K562 (cell line): ENCODE data around the gene NCOA3. TPM values are rescaled to one million over a fixed set of nuclear protein-coding genes. Genes with fewer than 3 reads are reported as not detected.

Source experiments
- E2F3 ChIP-seq: fragments of 250-450 bp; sonication (Bioruptor Pico); IDR thresholded peaks from 2 replicates; pipeline ENCODE4 v1.4.0; 2020; ENCODE audit warnings: mild to moderate bottlenecking
- FIP1L1 ChIP-seq: fragments of 200-400 bp; formaldehyde crosslinking; IDR thresholded peaks from 2 replicates; pipeline ENCODE4 v1.6.1; 2018; ENCODE audit warnings: mild to moderate bottlenecking, low read depth, low read length; ENCODE audit not compliant: poor library complexity, severe bottlenecking
- FOXM1 ChIP-seq, 2 experiments: fragments of 450-650 bp in 1 of 2; sonication (generic) in 1 of 2; formaldehyde crosslinking in 1 of 2; IDR thresholded peaks; 2 replicates each; pipeline versions ENCODE4 v1.6.1 to v1.9.0; 2017 to 2022; ENCODE audit warnings: low read depth in 2 of 2, mild to moderate bottlenecking in 2 of 2, missing genetic modification reagents in 1 of 2, moderate library complexity in 1 of 2
- MBD2 ChIP-seq: sonication (generic); IDR thresholded peaks from 2 replicates; pipeline ENCODE4 v1.6.1; 2016; ENCODE audit warnings: low read depth, borderline replicate concordance
- POLR2B ChIP-seq: fragments of 450-650 bp; IDR thresholded peaks from 2 replicates; pipeline ENCODE4 v1.6.1; 2018; ENCODE audit warnings: low read depth; ENCODE audit not compliant: partially characterized antibody
- SMARCB1 ChIP-seq: IDR thresholded peaks from 2 replicates; pipeline ENCODE4 v1.6.1; 2011; ENCODE audit warnings: improper control_type of control experiment, low read depth; ENCODE audit not compliant: insufficient read length
- SMARCC2 ChIP-seq: fragments of 450-650 bp; IDR thresholded peaks from 2 replicates; pipeline ENCODE4 v1.6.1; 2017; ENCODE audit warnings: antibody characterized with exemption, moderate library complexity, mild to moderate bottlenecking, low read depth
- TBP ChIP-seq: optimal IDR thresholded peaks from 2 replicates; pipeline ENCODE3; 2011; ENCODE audit warnings: low read depth, low read length, improper control_type of control experiment
- ZNF217 ChIP-seq: sonication (generic); formaldehyde crosslinking; IDR thresholded peaks from 2 replicates; pipeline ENCODE4 v1.8.0; 2022; ENCODE audit warnings: mild to moderate bottlenecking, missing genetic modification reagents
- ZNF224 ChIP-seq: sonication (generic); formaldehyde crosslinking; IDR thresholded peaks from 2 replicates; pipeline ENCODE4 v1.8.0; 2022; ENCODE audit warnings: mild to moderate bottlenecking, missing genetic modification reagents
- ZSCAN32 ChIP-seq: fragments of 450-650 bp; formaldehyde crosslinking; IDR thresholded peaks from 2 replicates; pipeline ENCODE4 v1.4.0; 2020; ENCODE audit warnings: mild to moderate bottlenecking, moderate library complexity
- polyA plus RNA-seq, 8 experiments: library from polyadenylated mRNA; depleted of rRNA in 4 of 8; stranded (reverse) in 5 of 8; unstranded in 3 of 8; fragments of >200 nt; fragmentation: Nextera tagmentation in 2 of 8; fragmentation: Illumina TruSeq in 1 of 8; extraction: Ambion mirVana in 2 of 8; extraction: Trizol in 1 of 8; gene quantifications; 2 replicates each; pipeline versions ENCODE4 v1.2.1 to v1.2.3, GENCODE V29; 2011 to 2014; ENCODE audit warnings: inconsistent platforms in 1 of 8, missing spikeins in 1 of 8
- total RNA-seq, 7 experiments: library from RNA; depleted of rRNA in 6 of 7; stranded (reverse); fragments of >200 nt in 6 of 7; fragmentation: Illumina TruSeq in 2 of 7; extraction: Trizol in 2 of 7; gene quantifications; 2 replicates each; pipeline versions ENCODE4 v1.2.1 to v1.2.3, GENCODE V29; 2011 to 2021; ENCODE audit warnings: low replicate concordance in 1 of 7
- TF ChIP-seq, protein P1 (sequence below), 2 experiments: fragments of 450-650 bp in 1 of 2; sonication (generic) in 1 of 2; formaldehyde crosslinking in 1 of 2; IDR thresholded peaks; 2 replicates each; pipeline versions ENCODE4 v1.7.1 to v1.9.0; 2016 to 2022; ENCODE audit warnings: inconsistent platforms in 1 of 2, mild to moderate bottlenecking in 1 of 2, missing genetic modification reagents in 1 of 2
- TF ChIP-seq, protein P2 (sequence below): fragments of 450-650 bp; formaldehyde crosslinking; IDR thresholded peaks from 2 replicates; pipeline ENCODE4 v1.4.0; 2022; ENCODE audit warnings: missing genetic modification characterization
- TF ChIP-seq, protein P3 (sequence below): conservative IDR thresholded peaks from 2 replicates; pipeline ENCODE4 v1.6.1; 2011; ENCODE audit warnings: low read depth, mild to moderate bottlenecking, low read length; ENCODE audit not compliant: control insufficient read depth
- TF ChIP-seq, protein P4 (sequence below): fragments of 450-650 bp; conservative IDR thresholded peaks from 2 replicates; pipeline ENCODE4 v1.6.1; 2016; ENCODE audit warnings: missing genetic modification characterization, low read depth, mild to moderate bottlenecking, missing compliant biosample characterization, moderate library complexity

Gene NCOA3
- total and polyA plus RNA-seq, 9 of the 15 experiments (the other 6 are each of a cell fraction or from before 2014, with no cell fraction given) = 3.2 to 24.3 (median 14.4) TPM

DNA sequence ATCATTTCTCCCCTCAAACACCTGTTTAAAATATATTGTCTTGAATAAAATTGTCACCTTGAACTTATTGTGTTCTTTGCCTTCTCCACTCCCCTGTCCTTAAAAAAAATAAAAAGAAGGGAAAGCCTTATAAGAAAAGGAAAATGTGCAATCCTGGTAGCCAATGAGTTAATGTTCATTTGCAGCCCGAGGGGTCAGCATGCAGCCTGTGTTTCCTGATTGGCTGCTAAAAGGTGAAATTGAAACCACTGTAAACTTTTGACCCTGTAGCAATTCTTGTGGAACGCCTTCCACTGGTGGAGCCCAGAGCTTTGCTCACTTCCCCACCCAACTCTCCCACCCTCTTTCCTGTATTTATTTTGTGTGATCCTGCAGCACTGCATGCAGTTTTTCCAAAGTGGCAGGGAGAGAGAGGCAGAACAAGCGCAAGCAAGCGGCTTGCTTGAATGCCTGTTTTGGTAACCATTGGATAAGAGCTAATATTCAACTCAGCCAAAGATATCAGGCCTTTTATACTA is 74.9 kb downstream of the NCOA3 start (continued):
- TF ChIP-seq, protein P1, sequence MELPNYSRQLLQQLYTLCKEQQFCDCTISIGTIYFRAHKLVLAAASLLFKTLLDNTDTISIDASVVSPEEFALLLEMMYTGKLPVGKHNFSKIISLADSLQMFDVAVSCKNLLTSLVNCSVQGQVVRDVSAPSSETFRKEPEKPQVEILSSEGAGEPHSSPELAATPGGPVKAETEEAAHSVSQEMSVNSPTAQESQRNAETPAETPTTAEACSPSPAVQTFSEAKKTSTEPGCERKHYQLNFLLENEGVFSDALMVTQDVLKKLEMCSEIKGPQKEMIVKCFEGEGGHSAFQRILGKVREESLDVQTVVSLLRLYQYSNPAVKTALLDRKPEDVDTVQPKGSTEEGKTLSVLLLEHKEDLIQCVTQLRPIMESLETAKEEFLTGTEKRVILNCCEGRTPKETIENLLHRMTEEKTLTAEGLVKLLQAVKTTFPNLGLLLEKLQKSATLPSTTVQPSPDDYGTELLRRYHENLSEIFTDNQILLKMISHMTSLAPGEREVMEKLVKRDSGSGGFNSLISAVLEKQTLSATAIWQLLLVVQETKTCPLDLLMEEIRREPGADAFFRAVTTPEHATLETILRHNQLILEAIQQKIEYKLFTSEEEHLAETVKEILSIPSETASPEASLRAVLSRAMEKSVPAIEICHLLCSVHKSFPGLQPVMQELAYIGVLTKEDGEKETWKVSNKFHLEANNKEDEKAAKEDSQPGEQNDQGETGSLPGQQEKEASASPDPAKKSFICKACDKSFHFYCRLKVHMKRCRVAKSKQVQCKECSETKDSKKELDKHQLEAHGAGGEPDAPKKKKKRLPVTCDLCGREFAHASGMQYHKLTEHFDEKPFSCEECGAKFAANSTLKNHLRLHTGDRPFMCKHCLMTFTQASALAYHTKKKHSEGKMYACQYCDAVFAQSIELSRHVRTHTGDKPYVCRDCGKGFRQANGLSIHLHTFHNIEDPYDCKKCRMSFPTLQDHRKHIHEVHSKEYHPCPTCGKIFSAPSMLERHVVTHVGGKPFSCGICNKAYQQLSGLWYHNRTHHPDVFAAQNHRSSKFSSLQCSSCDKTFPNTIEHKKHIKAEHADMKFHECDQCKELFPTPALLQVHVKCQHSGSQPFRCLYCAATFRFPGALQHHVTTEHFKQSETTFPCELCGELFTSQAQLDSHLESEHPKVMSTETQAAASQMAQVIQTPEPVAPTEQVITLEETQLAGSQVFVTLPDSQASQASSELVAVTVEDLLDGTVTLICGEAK (IDR thresholded peaks at IDR 0.05) = no peak
- TF ChIP-seq, protein P1 (CRISPR knock-in tag; IDR thresholded peaks at IDR 0.05) = no peak
- TF ChIP-seq POLR2B = no peak
- TF ChIP-seq ZSCAN32 (CRISPR knock-in tag) = no peak
- peak; percentile 35 for TF ChIP-seq TBP
- TF ChIP-seq, protein P2, sequence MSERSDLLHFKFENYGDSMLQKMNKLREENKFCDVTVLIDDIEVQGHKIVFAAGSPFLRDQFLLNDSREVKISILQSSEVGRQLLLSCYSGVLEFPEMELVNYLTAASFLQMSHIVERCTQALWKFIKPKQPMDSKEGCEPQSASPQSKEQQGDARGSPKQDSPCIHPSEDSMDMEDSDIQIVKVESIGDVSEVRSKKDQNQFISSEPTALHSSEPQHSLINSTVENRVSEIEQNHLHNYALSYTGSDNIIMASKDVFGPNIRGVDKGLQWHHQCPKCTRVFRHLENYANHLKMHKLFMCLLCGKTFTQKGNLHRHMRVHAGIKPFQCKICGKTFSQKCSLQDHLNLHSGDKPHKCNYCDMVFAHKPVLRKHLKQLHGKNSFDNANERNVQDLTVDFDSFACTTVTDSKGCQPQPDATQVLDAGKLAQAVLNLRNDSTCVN (CRISPR knock-in tag) = no peak
- no peak for TF ChIP-seq E2F3 (CRISPR knock-in tag)
- peak; percentile 19; the same call in 1 of the 2 replicates for TF ChIP-seq SMARCC2
- no peak for TF ChIP-seq MBD2
- TF ChIP-seq, protein P3, sequence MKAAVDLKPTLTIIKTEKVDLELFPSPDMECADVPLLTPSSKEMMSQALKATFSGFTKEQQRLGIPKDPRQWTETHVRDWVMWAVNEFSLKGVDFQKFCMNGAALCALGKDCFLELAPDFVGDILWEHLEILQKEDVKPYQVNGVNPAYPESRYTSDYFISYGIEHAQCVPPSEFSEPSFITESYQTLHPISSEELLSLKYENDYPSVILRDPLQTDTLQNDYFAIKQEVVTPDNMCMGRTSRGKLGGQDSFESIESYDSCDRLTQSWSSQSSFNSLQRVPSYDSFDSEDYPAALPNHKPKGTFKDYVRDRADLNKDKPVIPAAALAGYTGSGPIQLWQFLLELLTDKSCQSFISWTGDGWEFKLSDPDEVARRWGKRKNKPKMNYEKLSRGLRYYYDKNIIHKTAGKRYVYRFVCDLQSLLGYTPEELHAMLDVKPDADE = no peak
- TF ChIP-seq ZNF224 (CRISPR knock-in tag) = no peak
- TF ChIP-seq SMARCB1 = no peak
- no peak for TF ChIP-seq ZNF217
- peak; percentile 72 for TF ChIP-seq FOXM1 (IDR thresholded peaks at IDR 0.05; ENCODE audit: low read depth)
- TF ChIP-seq FOXM1 (CRISPR knock-in tag; IDR thresholded peaks at IDR 0.05; ENCODE audit: low read depth) = no peak
- no peak for TF ChIP-seq FIP1L1
- TF ChIP-seq, protein P4, sequence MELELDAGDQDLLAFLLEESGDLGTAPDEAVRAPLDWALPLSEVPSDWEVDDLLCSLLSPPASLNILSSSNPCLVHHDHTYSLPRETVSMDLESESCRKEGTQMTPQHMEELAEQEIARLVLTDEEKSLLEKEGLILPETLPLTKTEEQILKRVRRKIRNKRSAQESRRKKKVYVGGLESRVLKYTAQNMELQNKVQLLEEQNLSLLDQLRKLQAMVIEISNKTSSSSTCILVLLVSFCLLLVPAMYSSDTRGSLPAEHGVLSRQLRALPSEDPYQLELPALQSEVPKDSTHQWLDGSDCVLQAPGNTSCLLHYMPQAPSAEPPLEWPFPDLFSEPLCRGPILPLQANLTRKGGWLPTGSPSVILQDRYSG (tag) = no peak
